HepG2 (cell line): ENCODE data around the gene ATP5PB. TPM values are rescaled to one million over a fixed set of nuclear protein-coding genes. Genes with fewer than 3 reads are reported as not detected.

Experiments
- ARID4A ChIP-seq: sonication (generic); formaldehyde crosslinking; IDR thresholded peaks from 2 replicates; pipeline ENCODE4 v1.5.0; 2020; ENCODE audit warnings: mild to moderate bottlenecking, missing genetic modification reagents, borderline replicate concordance
- FUBP1 ChIP-seq: sonication (generic); formaldehyde crosslinking; IDR thresholded peaks from 2 replicates; pipeline ENCODE4 v1.5.1; 2020; ENCODE audit warnings: missing genetic modification reagents, mild to moderate bottlenecking, borderline replicate concordance
- GMEB1 ChIP-seq: sonication (generic); formaldehyde crosslinking; IDR thresholded peaks from 2 replicates; pipeline ENCODE4 v1.5.1; 2020; ENCODE audit warnings: missing genetic modification reagents, mild to moderate bottlenecking, borderline replicate concordance
- HNF4G ChIP-seq, 2 experiments: sonication (generic) in 1 of 2; formaldehyde crosslinking in 1 of 2; IDR thresholded peaks; 2 replicates each; pipeline versions ENCODE4 v1.4.0 to v1.6.1; 2011 to 2020; ENCODE audit warnings: borderline replicate concordance in 2 of 2, low read depth in 2 of 2, mild to moderate bottlenecking in 2 of 2, low read length in 1 of 2, missing genetic modification reagents in 1 of 2, moderate library complexity in 1 of 2
- HNRNPL ChIP-seq: fragments of 200-400 bp; formaldehyde crosslinking; IDR thresholded peaks from 2 replicates; pipeline ENCODE4 v1.6.1; 2017; ENCODE audit warnings: mild to moderate bottlenecking, low read depth, low read length
- KAT8 ChIP-seq: IDR thresholded peaks from 2 replicates; pipeline ENCODE4 v1.6.1; 2016; ENCODE audit warnings: missing genetic modification reagents, missing compliant biosample characterization
- MAZ ChIP-seq, 2 experiments: sonication (generic) in 1 of 2; formaldehyde crosslinking in 1 of 2; IDR thresholded peaks; 2 replicates each; pipeline versions ENCODE4 v1.5.0 to v1.6.1; 2012 to 2020; ENCODE audit warnings: low read depth in 2 of 2, mild to moderate bottlenecking in 2 of 2, borderline replicate concordance in 1 of 2, improper control_type of control experiment in 1 of 2, low read length in 1 of 2, missing genetic modification reagents in 1 of 2, moderate library complexity in 1 of 2
- NKX3-1 ChIP-seq: sonication (generic); formaldehyde crosslinking; IDR thresholded peaks from 2 replicates; pipeline ENCODE4 v1.5.0; 2020; ENCODE audit warnings: missing genetic modification reagents
- NR2F1 ChIP-seq, 2 experiments: fragments of 450-650 bp in 1 of 2; formaldehyde crosslinking in 1 of 2; IDR thresholded peaks; 2 replicates each; pipeline versions ENCODE4 v1.5.0 to v1.6.1; 2016 to 2020; ENCODE audit warnings: mild to moderate bottlenecking in 1 of 2, missing compliant biosample characterization in 1 of 2, missing genetic modification reagents in 1 of 2, moderate library complexity in 1 of 2
- PBX3 ChIP-seq: sonication (generic); formaldehyde crosslinking; IDR thresholded peaks from 2 replicates; pipeline ENCODE4 v1.8.1; 2023; ENCODE audit warnings: missing genetic modification reagents, inconsistent platforms, borderline replicate concordance
- POLR2A ChIP-seq, 2 experiments: IDR thresholded peaks; 2 replicates each; pipeline ENCODE4 v1.6.1; 2011; ENCODE audit warnings: low read depth in 2 of 2, low read length in 2 of 2, mild to moderate bottlenecking in 1 of 2, moderate library complexity in 1 of 2; ENCODE audit not compliant: insufficient read depth in 1 of 2
- PTBP1 ChIP-seq: fragments of 200-400 bp; formaldehyde crosslinking; IDR thresholded peaks from 2 replicates; pipeline ENCODE4 v1.6.1; 2018; ENCODE audit warnings: low read length, low read depth; ENCODE audit not compliant: poor library complexity, severe bottlenecking
- RAD21 ChIP-seq: fragments of 450-650 bp; formaldehyde crosslinking; IDR thresholded peaks from 2 replicates; pipeline ENCODE4 v1.5.0; 2020; ENCODE audit warnings: mild to moderate bottlenecking
- ZFP62 ChIP-seq: sonication (generic); formaldehyde crosslinking; IDR thresholded peaks from 2 replicates; pipeline ENCODE4 v1.4.0; 2020; ENCODE audit warnings: missing genetic modification reagents
- ZFP90 ChIP-seq: sonication (generic); formaldehyde crosslinking; IDR thresholded peaks from 2 replicates; pipeline ENCODE4 v1.8.0; 2022; ENCODE audit warnings: missing genetic modification reagents, mild to moderate bottlenecking, inconsistent platforms, borderline replicate concordance
- ZMYM4 ChIP-seq: sonication (generic); formaldehyde crosslinking; IDR thresholded peaks from 2 replicates; pipeline ENCODE4 v1.8.1; 2023; ENCODE audit warnings: mild to moderate bottlenecking, missing genetic modification reagents
- ZNF567 ChIP-seq: sonication (generic); formaldehyde crosslinking; IDR thresholded peaks from 2 replicates; pipeline ENCODE4 v1.8.1; 2023; ENCODE audit warnings: mild to moderate bottlenecking, missing genetic modification reagents, borderline replicate concordance
- polyA plus RNA-seq, 8 experiments: library from polyadenylated mRNA; depleted of rRNA in 3 of 8; stranded (reverse) in 7 of 8; unstranded in 1 of 8; fragments of >200 nt; fragmentation: Illumina TruSeq in 4 of 8; extraction: Trizol in 4 of 8; gene quantifications; 2 replicates each; pipeline versions ENCODE4 v1.2.1 to v1.2.3, GENCODE V29; 2011 to 2016; ENCODE audit warnings: low read depth in 4 of 8, missing spikeins in 1 of 8, mixed read lengths in 1 of 8; ENCODE audit not compliant: insufficient read depth in 1 of 8
- total RNA-seq, 5 experiments: library from RNA; depleted of rRNA; stranded (reverse); fragments of >200 nt; fragmentation: Illumina TruSeq; extraction: Trizol; gene quantifications; 2 replicates each; pipeline ENCODE4 v1.2.3, GENCODE V29; 2016; ENCODE audit warnings: low read depth in 1 of 5

Gene ATP5PB
- total and polyA plus RNA-seq, 2 of the 13 experiments (the other 11 are each of a cell fraction or from before 2014, with no cell fraction given): 297 to 541 TPM

GRCh38 chr1:111507411-111508201, 58.3 kb downstream of the ATP5PB start (continued):
- TF ChIP-seq FUBP1: no peak
- 0 out of 2 replicates have a peak, but pooled peaks have one; percentile 58 for TF ChIP-seq NKX3-1 (CRISPR knock-in tag)
- TF ChIP-seq PBX3 (CRISPR knock-in tag): no peak
- 0 out of 2 replicates have a peak, but pooled peaks have one; percentile 44 for TF ChIP-seq MAZ (IDR thresholded peaks at IDR 0.05; ENCODE audit: borderline replicate concordance, low read depth, low read length)
- TF ChIP-seq MAZ (CRISPR knock-in tag; IDR thresholded peaks at IDR 0.05; ENCODE audit: low read depth): peak; percentile 67; the same call in 1 of the 2 replicates
- peak; percentile 20; the same call in 1 of the 2 replicates for TF ChIP-seq GMEB1
- TF ChIP-seq RAD21 (CRISPR knock-in tag): no peak
- no peak for TF ChIP-seq PTBP1
- TF ChIP-seq HNF4G (IDR thresholded peaks at IDR 0.05; ENCODE audit: borderline replicate concordance, low read depth, low read length): no peak
- TF ChIP-seq HNF4G (CRISPR knock-in tag; IDR thresholded peaks at IDR 0.05; ENCODE audit: borderline replicate concordance, low read depth): peak; percentile 77
- TF ChIP-seq ZFP62 (CRISPR knock-in tag): no peak
- TF ChIP-seq HNRNPL: peak; percentile 56; the same call in 1 of the 2 replicates
- 0 out of 2 replicates have a peak, but pooled peaks have one; percentile 33 for TF ChIP-seq ZNF567
- TF ChIP-seq ARID4A: peak; percentile 59; the same call in 1 of the 2 replicates
- TF ChIP-seq ZFP90 (CRISPR knock-in tag): 0 out of 2 replicates have a peak, but pooled peaks have one; percentile 35
- peak in 1 of 2 experiments; percentile 50; a peak in 1 of 4 replicates for TF ChIP-seq POLR2A (IDR thresholded peaks at IDR 0.05; ENCODE audit: insufficient read depth in 1 of 2, low read depth in 2 of 2, low read length in 2 of 2)
- TF ChIP-seq KAT8: peak; percentile 46; the same call in 1 of the 2 replicates
- peak in 1 of 2 experiments; percentile 71; a peak in 2 of 4 replicates for TF ChIP-seq NR2F1 (CRISPR knock-in tag; IDR thresholded peaks at IDR 0.05)
- TF ChIP-seq ZMYM4 (CRISPR knock-in tag): no peak; the same call in 1 of the 2 replicates
